ENCODE data around the gene FBLN1.
A peak's percentile ranks its signal among the peaks of the same experiment; 100 is the strongest.

The FBLN1 gene

DNA sequence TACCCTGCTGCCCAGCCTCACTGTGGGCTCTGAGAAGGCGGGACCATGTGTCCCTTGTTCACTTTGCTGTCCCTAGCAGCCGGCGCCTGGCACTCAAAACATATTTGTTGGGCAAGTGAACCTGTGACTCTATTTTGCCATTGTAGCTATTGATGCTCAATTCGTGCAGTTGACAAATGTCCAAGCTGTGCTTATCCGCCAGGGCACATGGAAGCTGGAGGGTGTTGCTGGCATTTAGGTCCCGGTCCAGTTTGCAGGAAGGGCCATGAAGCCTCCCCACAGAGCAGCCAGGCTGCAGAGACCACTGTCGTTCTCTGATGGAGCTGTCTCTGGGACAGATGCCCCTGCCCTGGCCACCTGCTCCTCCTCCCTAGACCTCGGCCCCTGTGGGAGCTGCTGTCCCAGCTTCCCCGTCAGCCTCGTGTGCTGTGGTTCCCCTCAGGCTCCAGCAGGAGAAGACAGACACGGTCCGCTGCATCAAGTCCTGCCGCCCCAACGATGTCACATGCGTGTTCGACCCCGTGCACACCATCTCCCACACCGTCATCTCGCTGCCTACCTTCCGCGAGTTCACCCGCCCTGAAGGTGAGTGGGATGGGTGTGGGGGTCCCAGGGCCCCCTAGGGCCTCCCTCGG lies 71.5 kb downstream of the FBLN1 start:
- DNase-seq, result no peak

DNA sequence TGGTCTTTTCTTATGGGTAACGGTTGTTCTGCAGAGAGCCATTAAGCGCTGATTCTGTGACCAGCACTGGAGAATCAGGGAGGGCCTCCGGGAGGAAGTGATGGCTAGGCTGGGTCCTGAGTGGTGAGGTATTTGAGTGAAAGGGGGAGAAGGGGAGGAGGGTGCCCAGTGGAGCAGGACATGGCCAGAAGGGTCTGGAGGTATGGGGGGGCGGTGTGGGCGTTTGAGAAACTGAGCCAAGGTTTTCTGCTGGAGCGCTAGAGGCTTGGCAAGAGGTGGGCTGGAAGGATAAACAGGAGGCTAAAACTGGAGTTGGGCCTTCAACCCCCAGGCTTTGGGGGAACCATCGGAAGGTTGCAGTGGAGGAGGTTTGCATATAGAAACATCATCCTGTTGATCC lies 72.5 kb downstream of the FBLN1 start:
- DNase-seq, result no peak

DNA sequence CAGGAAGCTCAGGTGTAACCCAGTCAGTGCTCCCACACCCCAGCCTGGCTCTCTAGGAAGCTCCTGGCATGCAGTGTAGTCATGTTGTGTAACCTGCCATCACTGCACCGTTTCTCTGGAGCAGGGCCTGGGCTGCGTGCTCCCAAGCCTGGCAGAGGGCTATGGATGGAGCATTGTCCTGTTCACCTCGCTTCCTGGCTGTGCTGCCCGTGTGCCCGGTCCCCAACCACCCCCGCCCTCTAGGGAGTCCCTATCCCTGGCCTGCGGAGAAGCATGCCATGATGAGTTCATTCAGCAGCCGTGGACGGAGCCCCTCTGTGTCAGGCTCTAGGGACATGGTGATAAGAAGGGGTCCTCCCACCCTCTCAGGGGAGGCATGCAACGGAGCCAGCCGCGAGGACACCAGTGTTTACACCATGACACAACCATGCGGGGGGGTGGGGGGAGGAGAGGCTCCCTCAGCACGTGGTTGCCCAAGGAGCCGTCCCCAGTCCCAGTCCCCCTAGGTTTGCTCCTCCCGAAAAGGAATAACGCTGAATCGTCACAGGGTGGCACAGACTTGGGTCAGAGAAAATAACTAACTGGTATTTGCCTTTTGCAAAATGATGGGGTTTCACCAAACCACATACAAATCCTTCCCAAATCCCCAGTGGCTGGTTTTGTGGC lies 73.1 kb downstream of the FBLN1 start:
- DNase-seq, result no peak

DNA sequence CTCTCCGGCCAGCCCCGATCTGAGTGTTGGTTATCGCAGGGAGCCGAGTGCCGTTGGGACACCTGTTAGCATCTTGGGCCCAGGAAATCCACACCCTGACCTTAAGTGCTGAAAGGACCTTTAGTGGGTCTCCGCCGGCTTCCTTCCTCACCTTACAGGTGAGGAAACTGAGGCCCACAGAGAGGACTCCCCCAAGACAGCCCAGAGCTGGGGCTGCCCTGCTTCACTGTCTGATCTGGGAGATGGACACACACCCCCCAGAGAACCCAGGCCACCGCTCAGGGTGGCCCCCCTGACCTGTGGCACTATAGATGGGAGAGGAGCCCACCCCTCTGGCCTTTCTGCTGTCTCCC lies 73.6 kb downstream of the FBLN1 start:
- no peak for DNase-seq

DNA sequence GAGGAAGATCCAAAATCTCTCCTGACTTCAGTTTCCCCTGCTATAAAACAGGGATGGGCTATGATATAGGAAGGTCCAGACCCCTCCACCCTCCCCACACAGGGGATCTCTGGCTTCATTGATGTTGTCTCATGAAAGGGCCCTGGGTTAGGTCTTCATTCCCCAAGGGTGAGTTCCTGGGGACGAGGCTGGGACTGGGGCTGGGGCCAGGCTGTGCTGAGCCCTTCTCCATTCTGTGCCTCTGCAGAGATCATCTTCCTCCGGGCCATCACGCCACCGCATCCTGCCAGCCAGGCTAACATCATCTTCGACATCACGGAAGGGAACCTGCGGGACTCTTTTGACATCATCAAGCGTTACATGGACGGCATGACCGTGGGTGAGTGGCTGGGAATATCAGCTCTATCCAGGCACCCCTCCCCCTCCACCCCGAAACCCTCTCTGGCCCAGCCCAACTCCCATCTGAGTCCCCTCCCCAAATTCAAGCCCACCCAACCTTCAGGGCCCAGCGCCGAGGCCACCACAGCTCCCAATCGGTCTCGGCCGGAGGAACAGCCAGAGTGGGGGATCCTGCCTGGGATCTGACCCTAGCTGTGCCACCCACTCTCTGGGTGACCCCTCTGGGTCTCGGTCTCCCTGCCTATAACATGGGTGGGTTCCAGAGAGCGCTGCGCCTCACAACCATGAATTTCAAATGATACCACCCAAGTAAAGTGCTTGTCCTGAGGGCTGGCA lies 74.2 kb downstream of the FBLN1 start:
- DNase-seq, result no peak

DNA sequence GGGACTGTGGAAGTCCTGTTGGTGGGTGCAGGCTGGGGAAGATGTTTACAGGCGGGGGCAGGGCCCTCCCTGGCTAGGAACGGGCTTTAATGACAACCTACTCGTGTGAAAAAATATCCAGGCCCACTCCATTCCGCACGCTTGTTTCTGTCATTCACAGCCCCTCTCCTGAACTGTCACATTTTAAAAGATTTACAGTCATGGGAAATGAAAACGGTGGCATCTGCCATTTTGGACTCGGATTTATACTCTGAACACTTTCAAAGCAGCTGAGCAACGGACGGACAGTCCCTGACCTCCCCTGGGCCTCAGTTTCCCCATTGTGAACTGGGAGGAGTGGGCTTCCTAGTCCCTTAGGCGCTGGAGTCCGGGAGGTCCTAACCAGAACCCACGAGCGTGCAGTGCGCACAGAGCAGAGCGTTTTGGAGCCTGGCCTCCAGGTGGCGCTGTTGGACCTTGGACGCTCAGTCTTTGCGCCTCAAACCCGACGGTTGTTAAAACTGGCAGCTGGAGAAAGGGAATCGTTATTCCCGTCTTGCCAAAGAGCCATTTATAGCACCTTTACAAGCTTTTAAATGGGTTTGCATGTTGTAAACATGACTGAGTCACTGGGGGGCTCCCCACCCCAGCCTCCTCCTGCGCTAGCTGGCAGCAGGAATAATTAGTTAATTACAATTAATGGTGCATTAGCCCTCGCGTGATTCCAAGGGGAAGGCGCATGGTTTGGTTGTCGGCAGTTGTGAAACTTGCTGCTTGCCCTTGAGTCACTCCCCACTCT lies 75.3 kb downstream of the FBLN1 start:
- peak; percentile 79 for DNase-seq

DNA sequence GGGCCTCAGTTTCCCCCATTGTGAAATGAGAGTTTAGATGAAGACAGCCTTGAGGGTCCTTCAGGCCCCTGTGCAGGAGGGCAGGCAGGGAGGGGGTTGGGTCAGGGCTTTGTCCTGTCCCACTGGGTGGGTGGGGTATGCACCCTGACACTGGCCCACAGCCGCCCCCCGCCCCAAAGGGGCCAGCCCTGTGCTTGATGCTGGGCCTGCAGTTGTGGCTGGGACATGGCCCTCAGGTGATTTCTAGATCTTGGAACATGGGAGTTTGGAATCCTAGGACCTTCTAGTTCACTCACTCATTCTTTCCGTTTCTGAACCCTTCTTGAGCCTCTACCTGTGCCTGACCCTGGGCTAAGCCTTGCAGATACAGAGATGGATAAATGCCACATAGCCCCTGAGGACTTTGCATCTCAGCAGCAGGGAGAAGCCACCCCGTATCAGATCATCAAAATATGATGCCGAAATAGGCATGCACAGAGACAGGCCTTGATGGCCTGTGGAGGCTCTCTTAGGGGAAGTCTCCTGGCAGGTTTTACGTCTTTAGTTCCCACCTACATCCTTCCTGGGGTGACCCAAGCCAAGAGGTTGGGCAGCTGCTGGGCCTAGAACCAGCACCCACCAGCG lies 76.0 kb downstream of the FBLN1 start:
- DNase-seq, result no peak

DNA sequence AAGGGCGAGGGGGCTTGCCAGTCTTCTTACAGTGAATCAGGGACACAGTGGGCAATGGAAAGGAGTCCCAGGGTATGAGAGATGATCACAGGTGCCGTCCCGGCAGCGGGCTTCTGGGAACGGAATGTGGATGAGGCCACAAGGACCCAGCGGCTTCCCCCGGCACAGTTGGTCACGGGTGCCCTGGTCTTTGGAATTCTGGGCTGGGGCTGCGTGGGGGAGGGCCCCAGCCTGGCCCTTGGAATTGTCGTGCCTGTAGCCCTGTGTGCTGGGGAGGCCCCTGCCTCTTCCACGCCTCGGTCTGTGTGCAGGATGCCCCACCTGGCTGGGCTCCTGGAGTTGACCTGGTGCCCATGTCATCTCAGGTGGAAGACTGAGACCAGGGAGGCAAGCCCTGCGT lies 76.6 kb downstream of the FBLN1 start:
- DNase-seq, result no peak

DNA sequence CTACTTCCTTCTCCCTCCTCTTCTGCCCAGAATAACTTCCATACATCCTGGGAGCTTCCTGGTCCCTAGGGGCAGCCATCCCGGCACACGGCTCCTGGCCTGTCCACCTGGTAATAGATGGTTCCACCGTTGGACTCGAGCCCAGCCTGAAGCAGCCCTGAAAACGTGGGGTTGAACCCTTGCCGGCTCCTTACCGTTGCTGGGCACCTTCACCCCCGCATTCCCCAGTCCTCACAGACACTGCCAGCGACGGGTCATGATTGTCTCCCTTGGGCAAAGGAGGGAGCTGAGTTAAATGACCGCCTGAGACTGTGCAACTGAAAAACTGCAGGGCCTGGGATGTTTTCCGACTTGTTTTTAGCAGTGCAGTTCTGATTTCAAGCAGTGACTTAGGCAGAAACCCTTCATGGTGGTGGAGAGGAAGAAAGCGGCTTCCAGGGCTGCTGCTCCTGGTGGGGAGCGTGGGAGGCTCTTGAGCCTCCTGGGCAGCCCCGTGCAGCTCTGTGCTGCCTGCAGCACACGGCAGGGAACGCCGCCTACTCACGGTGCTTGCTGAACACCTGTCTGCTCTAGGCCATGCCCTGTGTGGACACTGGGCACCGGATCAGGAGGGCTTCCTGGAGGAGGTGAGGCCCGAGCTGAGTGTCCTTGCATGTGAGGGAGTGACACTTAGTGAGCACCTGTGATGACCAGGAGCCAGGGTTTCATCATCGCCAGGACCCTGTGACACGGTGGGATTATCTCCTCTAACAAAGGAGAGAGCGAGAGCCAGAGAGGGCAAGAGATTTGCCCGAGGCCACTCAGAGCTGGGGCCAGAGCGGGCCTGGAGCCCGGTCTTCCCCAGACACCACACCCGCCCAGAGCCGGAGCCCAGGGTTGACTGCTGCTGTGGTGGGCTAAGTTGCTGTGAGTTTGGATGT lies 77.4 kb downstream of the FBLN1 start:
- DNase-seq, result no peak

DNA sequence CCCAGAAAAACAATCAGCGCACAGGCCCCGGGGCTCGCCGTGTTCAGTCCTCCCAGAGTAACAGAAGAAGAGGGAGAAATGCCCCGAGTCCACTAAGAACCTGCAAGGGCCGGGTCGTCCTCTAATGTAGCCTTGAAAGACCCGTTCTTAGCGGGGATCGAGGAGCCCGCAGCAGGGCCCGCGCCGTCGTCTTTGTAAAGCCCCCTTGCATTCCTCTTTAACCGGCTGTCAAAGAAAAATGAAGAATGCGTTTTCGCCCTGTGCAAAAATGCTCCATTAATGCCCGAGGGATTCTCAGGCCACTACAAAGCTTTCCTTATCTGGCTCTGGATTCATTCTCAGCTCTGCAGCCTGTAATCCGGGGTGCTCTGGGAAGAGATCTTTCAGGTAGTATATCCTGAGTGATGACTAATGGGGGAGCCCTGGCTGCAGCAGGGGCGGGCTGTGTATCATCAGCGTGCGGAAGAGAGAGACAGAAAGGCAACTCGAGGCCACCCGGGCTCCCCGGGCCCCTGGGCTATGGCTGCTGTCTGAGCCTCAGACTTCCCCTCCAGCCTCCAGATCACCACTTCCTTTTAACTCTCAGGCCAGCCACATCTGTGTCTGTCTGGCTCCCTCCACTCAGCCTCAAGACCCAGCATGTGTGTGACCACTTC lies 78.2 kb downstream of the FBLN1 start:
- DNase-seq, result no peak

DNA sequence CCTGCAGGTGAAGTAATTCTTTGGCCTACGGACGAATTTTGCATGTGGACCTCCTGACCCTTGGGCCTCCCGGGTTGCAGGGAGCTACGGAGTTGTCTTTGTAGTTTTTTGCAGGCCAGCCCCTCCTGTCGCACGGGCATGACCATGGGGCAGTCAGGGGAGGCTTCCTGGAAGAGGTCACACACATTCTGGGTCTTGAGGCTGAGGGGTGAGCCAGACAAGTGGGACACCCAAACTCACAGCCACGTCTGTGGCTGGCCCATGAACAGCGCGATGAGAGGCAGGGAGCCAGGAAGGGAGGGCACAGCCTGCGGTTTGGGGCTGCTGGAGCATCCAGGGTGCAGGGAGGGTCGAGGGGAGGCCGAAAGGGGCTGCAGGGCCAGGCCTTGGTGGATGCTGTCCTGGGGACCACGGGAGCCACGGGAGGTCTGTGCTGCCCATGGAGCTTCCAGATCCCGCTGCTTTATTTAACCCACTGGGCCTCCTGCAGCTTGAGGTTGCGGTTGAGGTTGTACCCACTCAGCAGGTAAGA lies 78.9 kb downstream of the FBLN1 start:
- no peak for DNase-seq

DNA sequence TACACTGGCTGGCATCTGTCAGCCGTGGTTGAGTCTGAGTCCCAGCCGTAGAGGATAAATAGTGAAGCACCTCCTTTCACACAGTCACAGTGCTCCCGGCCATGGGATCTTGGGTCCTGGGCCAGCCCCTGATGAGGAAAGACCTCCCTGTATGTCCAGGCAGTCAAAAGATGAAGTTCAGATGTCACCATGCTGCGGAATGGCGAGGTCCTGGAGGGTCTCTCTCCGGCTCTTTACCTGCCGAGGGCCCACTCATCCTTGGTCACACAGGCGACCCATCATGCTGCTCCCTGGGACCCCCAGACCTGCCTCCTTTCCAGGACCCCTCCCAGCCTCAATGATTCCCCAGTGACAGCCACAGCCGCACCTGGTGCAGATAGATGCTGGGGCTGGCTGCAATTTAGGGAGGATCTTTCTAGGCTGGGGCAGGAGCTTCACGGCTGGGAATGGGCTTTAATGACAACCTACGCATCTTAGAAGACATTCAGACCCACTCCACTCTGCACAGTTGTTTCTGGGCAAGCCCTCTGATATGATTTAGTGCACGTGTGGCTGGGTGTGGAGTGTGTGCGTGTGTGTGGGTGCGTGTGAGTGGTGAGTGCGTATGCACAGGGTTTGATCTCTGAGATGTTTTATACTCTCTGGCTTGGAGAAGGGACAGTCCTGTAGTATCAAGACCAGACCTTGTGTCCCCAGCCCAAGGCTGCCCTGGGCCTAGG lies 79.7 kb downstream of the FBLN1 start:
- DNase-seq, result no peak

DNA sequence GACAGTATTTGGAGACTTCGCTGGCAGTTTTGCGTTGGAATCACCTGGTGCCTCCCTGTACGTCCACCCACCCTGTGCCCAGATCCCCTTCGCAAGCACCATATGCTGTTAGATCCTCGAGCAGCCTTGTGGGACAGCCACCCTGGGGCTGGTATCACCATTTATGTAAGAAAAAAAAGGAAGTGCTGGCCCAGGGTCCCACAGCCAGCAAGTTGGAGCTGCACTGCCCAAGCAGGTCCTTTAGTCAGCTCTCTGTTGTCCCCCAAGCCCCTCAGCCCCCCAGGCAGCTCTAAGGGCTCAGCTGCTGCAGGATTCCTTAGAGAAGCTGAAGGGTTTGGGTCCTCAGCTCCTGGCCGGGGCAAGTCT lies 80.3 kb downstream of the FBLN1 start:
- DNase-seq, result no peak

DNA sequence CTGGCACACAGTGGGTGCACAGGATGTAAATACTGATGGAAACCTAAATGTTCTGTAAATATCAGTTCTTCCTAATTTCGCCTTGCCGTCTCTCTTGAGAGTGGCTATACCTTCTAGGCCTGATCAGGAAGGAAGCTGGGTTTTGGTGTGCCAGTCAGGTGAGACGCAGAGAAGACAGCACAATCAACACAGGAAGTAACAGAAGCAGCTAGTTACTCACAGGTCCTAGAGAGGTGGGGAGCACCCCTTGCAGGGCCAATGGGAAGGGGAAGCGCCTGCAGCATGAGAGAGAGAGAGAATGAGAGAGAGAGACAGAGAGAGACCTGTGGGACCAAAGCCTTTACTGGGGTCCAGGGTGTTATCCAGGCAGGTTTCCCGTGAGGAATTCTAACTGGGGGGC lies 80.8 kb downstream of the FBLN1 start:
- no peak for DNase-seq

DNA sequence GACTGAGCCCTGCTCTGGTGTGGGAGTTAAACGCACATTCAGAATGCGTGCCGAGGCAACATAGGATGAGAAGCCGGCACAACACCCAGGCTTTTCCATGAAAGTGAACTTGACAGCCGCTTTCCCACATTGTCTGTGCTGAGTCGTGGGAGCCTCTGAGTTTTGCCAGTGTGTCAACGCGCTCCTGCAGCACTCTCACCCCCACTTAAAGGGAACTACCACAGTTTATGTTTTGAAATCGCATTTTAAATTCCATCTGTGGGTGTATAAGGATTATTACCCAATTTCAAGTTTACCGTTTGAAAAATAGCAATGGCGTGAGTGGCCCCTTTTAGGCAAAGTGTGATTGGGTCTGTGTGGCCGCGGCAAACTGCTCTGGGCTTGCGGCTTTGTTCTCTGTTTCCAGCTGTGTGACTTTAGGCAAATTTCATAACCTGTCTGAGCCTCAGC lies 81.5 kb downstream of the FBLN1 start:
- no peak for DNase-seq

DNA sequence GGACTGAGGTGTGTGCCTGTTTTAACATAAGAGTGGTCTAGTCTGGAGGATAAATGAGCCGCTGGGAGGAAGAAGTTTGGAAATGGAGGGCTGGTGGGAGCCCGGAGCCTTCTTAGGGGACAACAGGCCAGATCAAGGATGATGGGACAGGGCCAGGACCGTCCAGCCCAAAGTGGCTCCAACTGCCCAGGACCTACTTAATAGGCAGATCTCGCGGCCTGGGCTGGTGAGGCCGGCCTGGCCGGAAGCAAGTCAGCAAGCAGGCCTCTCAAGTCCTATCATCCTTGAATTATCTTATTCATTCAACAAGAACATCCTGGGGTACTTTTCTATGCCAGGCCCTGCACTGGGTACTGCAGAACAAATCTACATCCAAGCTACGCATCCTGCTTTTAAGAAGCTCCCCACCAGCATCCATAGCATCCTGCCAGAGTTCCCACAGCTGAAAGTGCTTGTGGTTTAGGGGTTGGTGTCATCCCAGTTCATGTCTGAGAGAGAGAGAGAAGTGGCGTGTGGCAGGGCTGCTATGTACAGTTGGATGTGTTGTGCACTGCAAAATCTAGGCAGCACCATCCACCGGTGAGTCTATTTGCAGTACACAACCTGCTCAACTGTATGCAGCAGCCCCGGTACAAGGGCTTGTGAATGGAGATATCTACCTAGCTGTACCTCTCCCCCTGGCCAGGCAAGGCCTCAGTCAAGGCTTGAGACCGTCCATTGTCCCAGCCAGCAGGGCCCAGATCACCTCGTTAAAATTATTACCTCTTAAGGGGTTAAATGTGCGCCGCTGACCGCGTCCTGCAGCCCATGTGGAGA lies 82.1 kb downstream of the FBLN1 start:
- no peak for DNase-seq

DNA sequence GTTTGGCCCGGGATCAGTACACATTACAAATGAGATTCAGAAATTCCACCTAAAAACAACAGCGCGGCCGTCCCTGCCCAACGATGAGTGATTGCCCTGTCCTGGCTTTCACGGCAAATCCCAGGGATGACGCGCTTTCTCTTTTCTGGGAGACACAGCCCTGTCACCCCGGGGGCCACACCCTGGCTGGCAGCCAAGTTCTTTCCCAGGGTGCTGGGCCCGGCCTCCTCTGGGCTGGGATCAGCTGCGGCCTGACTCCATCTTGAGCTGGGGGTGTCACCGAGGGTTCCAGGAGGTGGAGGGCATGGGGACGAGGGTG lies 82.7 kb downstream of the FBLN1 start:
- no peak for DNase-seq

DNA sequence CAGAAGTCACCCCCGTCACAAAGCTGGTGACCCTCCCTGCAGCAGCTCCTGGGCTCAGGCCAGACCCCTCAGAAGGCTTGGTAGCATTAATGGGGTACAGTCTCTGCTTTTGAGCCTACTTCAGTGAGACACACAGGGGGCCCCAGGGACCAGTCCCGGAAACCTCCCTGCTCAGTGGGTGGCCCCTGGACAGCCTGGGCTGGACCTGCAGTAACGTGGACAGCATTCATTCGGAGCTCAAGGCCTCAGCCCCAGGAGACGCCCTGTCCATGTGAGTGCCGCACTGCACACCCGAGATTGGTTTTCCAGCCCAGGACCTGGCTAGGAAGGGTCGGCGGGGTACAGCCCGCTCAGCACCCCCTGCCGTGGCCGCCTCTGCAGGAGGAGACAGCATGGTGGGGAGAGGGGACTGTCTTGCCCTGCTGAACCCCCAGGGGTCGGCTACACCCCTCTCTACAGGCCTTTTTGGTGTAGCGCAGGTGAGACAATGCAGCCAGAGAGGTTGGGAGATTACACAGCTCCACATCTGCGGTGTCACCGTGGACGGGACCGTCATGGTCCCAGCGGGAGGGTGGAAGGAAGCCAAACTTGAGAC lies 83.4 kb downstream of the FBLN1 start:
- DNase-seq, result no peak

DNA sequence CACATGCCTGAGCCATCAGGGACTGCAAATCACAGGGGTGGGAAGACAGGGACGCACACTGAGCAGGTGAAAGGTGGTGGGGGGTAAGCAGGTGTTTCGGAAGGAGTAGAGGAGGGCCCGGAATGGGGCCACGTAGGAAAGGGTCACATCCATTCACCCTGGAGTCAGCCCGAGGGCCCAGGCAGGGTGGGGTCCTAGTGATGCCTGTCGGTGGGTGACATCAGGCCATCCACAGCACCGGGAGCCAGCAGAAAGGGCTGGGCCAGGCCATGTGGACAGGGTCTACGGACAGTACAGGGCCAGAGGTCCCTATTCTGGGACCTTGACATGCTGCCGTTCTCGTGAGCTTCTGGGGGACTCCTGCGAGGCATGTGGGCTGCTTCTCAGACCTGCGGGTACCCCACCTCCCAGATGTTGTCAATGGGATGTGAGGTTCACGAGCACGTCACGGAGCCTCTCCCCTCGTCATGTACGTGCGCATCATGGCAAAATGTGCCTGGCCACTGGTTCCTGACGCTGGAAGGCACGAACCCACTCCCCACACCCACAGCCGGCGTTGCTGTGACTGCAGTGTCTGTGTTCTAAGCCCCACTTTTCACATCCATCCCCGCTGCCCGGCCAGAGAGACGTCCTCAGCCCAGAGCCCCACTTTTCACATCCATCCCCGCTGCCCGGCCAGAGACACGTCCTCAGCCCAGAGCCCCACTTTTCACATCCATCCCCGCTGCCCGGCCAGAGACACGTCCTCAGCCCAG lies 84.1 kb downstream of the FBLN1 start:
- no peak for DNase-seq

All from midbrain (tissue), 1 donor.